SU-DHL-6 (cell line): ENCODE data around the gene UBE2F.

Experiments
- H2AFZ ChIP-seq: fragments of 200-600 bp; sonication (generic); 2 replicates; pipeline ENCODE4 v1.6.1; 2014; ENCODE audit warnings: low read depth, mild to moderate bottlenecking, moderate library complexity, mixed read lengths, antibody characterized with exemption, low read length; ENCODE audit not compliant: severe bottlenecking
- H3F3A ChIP-seq: fragments of 200-600 bp; shearing (Covaris generic); 2 replicates; pipeline ENCODE4 v1.6.0; 2016; ENCODE audit warnings: antibody characterized with exemption, mild to moderate bottlenecking; ENCODE audit not compliant: insufficient read depth
- H3K27ac ChIP-seq: fragments of 200-600 bp; sonication (generic); 2 replicates; pipeline ENCODE4 v1.5.1; 2016; ENCODE audit warnings: low read depth, mild to moderate bottlenecking, low read length, moderate library complexity, mixed read lengths
- H3K27me3 ChIP-seq: fragments of 200-600 bp; sonication (generic), shearing (Covaris generic); 2 replicates; pipeline ENCODE4 v1.6.0; 2014; ENCODE audit warnings: mild to moderate bottlenecking, low read length
- H3K36me3 ChIP-seq: fragments of 200-600 bp; sonication (generic); 2 replicates; pipeline ENCODE4 v1.6.1; 2014; ENCODE audit warnings: mild to moderate bottlenecking, low read length, mixed read lengths
- H3K4me2 ChIP-seq: fragments of 300-600, 200-600 bp; shearing (Covaris generic), sonication (generic); 2 replicates; pipeline ENCODE4 v1.6.0; 2014; ENCODE audit warnings: low read length, low read depth, mild to moderate bottlenecking; ENCODE audit not compliant: poor library complexity, severe bottlenecking
- H3K4me3 ChIP-seq: fragments of 200-600 bp; sonication (generic); 2 replicates; pipeline ENCODE4 v1.5.1; 2014; ENCODE audit warnings: antibody characterized with exemption, low read length, mild to moderate bottlenecking, mixed read lengths; ENCODE audit not compliant: insufficient read depth, poor library complexity, severe bottlenecking
- H3K79me2 ChIP-seq: fragments of 200-600 bp; sonication (generic); 2 replicates; pipeline ENCODE4 v1.6.1; 2014; ENCODE audit warnings: mild to moderate bottlenecking, low read length, moderate library complexity; ENCODE audit not compliant: insufficient read depth
- H3K9ac ChIP-seq: fragments of 200-600 bp; sonication (generic); 2 replicates; pipeline ENCODE4 v1.7.0; 2014; ENCODE audit warnings: mild to moderate bottlenecking, low read length
- H3K9me2 ChIP-seq: fragments of 200-600 bp; sonication (generic); replicated peaks from 2 replicates; pipeline ENCODE4 v1.6.1; 2014; ENCODE audit warnings: low read length; ENCODE audit not compliant: insufficient read depth
- H3K9me3 ChIP-seq: fragments of 200-600 bp; sonication (generic); 2 replicates; pipeline ENCODE4 v1.6.1; 2014; ENCODE audit warnings: low read length, mixed read lengths; ENCODE audit not compliant: insufficient read depth
- H4K20me1 ChIP-seq: fragments of 200-600 bp; sonication (generic); 2 replicates; pipeline ENCODE4 v1.6.1; 2014; ENCODE audit warnings: low read depth, mild to moderate bottlenecking, antibody characterized with exemption, low read length, moderate library complexity, mixed read lengths
- CTCF ChIP-seq: fragments of 200-600 bp; sonication (generic); IDR thresholded peaks from one replicate; pipeline ENCODE4 v1.5.1; 2017; ENCODE audit warnings: antibody characterized with exemption, mild to moderate bottlenecking, low read length, moderate library complexity; ENCODE audit not compliant: insufficient read depth, poor library complexity, severe bottlenecking
- EZH2phosphoT487 ChIP-seq: fragments of 200-600 bp; sonication (generic), shearing (Covaris generic); conservative IDR thresholded peaks from 2 replicates; pipeline ENCODE4 v1.6.1; 2018; ENCODE audit warnings: mild to moderate bottlenecking, antibody characterized with exemption, low read length, moderate library complexity, mixed read lengths

UBE2F gene

GRCh38 chr2:238079874-238080327, 113.1 kb downstream of the UBE2F start:
- Histone ChIP-seq H3K36me3 (peaks cover 2% of the 10 kb centered on the region; the same call in 1 of the 2 replicates), H4K20me1 (no peaks in the 10 kb centered on the region), H3F3A (no peaks in the 10 kb centered on the region; the same call in 1 of the 2 replicates), H3K9me2 (no peaks in the 10 kb centered on the region), H3K4me3 (no peak overlapping the region), H3K9me3 (no peaks in the 10 kb centered on the region), H2AFZ (no peak overlapping the region), H3K4me2 (no peak overlapping the region), H3K27ac (no peak overlapping the region), H3K79me2 (no peaks in the 10 kb centered on the region), H3K9ac (no peak overlapping the region), H3K27me3 (no peaks in the 10 kb centered on the region)
- no peak for TF ChIP-seq CTCF
- no peak for TF ChIP-seq EZH2phosphoT487

- TF ChIP-seq CTCF = no peak
- TF ChIP-seq EZH2phosphoT487 = no peak
- Histone ChIP-seq H3K9me2 (no peaks in the 10 kb centered on the region), H2AFZ (no peak overlapping the region), H3K79me2 (no peaks in the 10 kb centered on the region), H3K4me3 (no peak overlapping the region), H3K9me3 (no peaks in the 10 kb centered on the region), H3K9ac (no peak overlapping the region), H3K27ac (no peak overlapping the region), H3K27me3 (no peaks in the 10 kb centered on the region), H3K36me3 (peaks cover 2% of the 10 kb centered on the region; the same call in 1 of the 2 replicates), H3F3A (no peaks in the 10 kb centered on the region), H4K20me1 (no peaks in the 10 kb centered on the region), H3K4me2 (no peak overlapping the region)
Measured at GRCh38 chr2:238080518-238080917, 113.7 kb downstream of the UBE2F start.

GRCh38 chr2:238081150-238081549, 114.3 kb downstream of the UBE2F start:
- Histone ChIP-seq H4K20me1 (no peaks in the 10 kb centered on the region), H3K9ac (no peak overlapping the region), H3K4me3 (no peak overlapping the region), H3K27ac (no peak overlapping the region), H3F3A (0 out of 2 replicates have a peak, but pooled peaks cover 4% of the 10 kb centered on the region), H3K9me2 (no peaks in the 10 kb centered on the region), H2AFZ (no peak overlapping the region), H3K27me3 (no peaks in the 10 kb centered on the region), H3K9me3 (no peaks in the 10 kb centered on the region), H3K79me2 (no peaks in the 10 kb centered on the region), H3K4me2 (no peak overlapping the region), H3K36me3 (peaks cover 2% of the 10 kb centered on the region; the same call in 1 of the 2 replicates)
- TF ChIP-seq EZH2phosphoT487 (no peak), CTCF (no peak)
